Activated gamma-delta T cell treated with anti-CD3 and anti-CD28 coated beads, Interleukin-2, amount 50 U/mL, for 16 hours (primary cell): Measurements from ENCODE around the gene ASNSD1.
"Not testable (repeated sequence)": the region's sequence is repeated elsewhere in the genome, so short reads cannot be mapped to it uniquely, and the experiment has no call there.

Source experiments
- DNase-seq: peaks from one replicate; pipeline ENCODE4 v3.0.0-alpha.2; 2020; ENCODE audit warnings: low read depth

Gene ASNSD1

DNA sequence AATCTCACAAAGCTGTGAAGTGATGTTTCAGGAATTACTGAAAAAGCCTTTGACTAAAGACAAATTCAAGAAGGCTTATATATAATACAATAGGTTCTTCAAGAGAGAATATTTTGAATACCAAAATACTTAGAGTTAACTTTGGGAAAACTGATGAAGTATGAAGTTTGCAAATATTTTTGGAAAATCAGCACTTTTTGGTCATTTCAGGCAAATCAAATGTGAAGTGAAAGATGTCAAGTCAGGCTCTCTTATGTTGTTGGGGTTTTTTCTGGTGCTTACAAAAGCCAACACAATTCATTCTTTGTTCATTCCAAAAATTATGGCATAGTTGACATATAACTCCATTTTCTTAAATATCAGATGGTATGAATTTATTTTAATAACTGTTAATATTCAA lies 14.7 kb upstream of the ASNSD1 start:
- no peak for DNase-seq

DNA sequence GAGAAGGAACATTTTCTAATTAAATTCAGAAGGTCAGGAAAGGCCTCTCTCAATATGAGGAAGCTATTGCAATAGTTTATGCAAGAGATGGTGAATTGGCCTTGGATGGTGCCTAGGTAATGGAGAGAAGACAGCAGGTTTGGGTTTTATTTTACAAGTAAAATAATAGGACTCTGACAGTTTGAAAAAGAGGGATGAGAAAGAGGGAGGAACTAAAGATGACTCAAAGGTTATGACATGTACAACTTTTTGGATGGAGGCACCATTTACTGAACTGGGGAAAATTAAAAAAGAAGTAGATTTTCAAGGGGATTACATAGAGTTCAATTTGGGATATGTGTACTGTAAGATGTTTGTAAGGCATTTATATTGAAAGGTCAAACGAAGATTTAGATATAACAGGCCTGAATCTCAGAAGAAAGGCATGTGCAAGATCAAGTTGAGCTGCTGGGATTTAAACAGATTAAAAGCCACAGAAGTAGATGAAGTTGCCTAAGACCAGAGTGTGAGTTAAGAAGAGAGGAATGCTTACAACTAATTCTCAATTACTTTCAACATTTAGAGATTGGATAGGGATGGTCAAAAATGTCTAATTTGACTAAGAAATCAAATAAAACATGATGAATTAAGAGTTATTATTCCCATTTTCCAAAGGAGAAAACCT lies 12.3 kb upstream of the ASNSD1 start:
- DNase-seq = no peak

DNA sequence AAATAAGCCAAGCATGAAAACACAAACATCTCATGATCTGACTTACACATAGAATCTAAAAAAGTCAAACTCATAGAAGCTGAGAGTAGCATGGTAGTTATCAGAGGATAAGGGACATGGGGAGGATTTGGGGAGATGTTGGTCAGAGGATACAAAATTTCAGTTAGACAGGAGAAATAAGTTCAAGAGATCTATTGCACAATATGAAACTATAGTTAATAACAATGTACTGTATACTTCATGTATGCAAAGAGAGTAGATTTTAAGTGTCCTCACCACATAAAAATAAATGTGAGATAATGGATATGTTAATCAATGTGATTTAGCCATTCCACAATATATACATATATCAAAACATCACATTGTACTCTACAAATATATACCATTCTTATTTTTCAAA lies 10.0 kb upstream of the ASNSD1 start:
- DNase-seq = no peak

DNA sequence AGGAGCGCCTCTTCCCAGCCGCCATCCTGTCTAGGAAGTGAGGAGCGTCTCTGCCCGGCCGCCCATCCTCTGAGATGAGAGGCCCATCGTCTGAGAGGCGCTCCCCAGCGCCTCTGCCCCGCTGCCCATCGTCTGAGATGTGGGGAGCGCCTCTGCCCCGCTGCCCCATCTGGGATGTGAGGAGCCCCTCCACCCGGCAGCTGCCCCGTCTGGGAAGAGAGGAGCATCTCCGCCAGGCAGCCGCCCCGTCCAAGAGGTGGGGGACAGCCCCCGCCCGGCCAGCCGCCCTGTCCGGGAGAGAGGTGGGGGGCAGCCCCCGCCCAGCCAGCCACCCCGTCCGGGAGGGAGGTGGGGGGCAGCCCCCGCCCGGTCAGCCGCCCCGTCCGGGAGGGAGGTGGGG lies 7.8 kb upstream of the ASNSD1 start:
- not testable (repeated sequence) for DNase-seq

DNA sequence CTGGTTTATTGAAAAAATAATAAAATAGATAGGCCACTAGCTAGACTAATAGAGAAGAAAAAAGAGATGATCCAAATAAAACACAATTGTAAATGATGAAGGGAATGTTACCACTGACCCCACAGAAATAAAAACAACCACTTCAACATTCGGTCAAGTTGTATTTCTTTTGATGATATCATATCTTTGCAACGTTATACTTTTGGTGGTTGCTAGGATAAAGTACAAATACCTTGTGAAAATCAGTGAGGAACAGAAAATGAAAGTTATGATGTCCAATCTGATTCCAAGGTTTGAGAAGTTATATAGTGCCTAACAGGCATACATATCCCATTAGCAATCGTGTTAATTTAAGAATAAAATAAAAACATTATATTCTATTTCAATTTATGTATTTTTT lies 6.6 kb upstream of the ASNSD1 start:
- no peak for DNase-seq

DNA sequence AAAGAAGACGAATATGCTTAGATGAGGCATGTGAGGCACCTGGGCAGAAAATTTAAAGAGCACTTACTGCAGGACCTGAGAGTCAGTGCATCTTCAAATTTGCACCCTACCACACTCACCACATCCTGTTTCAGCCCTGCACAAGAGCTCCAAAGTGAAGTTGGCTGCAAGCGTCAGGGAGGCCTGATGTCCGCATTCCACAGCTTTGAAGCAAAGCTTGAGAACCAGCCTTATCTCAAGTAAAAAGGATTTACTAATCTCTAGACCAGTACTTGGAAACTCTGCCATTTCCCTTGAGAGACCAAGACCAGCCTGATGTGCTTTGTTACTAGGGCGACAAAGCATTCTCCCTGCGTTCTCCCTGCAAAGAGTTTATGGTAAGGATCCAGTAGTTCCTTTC lies 3.4 kb upstream of the ASNSD1 start:
- DNase-seq = no peak

DNA sequence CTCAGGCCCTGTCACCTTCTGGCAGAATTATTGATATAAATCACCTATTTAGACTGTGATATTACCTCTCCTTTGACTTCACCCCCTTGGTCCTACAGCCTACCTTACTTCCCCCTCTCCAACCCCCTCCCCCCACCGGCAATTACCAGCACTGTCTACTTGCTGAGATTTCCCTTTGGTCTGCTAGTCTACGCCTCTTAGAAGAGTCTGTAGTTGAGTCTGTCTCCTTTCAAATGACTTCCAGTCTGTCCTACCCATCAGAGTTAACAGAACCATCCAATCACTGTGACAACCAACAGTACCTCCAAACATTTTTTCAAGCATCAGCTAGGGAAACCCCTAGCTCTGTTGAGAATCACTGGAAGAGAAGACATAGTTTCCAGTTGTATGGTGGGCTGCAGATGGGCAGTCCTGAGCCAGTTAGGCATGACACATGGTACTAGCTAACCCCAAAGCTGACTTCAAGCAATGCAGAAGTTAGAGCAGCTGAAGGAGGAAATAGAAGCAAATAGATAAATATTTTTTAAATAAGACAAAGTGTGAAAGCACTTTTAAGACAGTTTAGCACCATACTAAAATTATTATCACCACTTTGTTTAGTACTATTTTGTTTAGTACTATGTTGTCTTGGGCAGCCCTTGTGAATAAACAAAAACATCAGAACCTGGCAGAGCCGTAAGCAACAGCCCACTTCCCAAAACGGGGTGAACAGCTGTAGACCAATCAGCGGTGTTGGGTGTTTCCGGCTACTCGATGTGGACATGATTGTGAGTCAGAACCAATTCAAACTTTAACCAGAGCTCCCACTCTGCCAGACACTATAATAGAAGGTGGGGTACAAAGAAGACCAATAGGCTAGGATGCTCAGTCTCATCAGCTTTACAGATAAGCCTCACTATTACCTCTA lies 2.7 kb upstream of the ASNSD1 start:
- no peak for DNase-seq

DNA sequence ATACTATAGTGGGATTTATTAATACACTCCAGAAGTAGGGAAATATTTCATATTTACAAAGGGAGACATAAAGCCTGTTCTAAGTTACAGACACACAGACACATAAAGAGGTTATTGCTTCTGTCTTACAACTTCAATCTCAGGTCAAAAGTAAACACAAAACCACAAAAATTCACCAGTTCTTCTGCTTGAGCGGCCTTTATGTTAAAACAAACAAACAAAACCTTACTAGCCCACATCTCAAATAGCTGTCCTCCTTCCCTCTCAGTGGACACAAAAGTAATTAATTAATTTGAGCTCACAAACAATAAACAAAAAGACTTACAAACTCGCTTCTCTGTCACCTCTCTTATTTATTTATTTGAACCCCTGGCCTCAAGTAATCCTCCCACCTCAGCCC lies 1.5 kb upstream of the ASNSD1 start:
- no peak for DNase-seq

DNA sequence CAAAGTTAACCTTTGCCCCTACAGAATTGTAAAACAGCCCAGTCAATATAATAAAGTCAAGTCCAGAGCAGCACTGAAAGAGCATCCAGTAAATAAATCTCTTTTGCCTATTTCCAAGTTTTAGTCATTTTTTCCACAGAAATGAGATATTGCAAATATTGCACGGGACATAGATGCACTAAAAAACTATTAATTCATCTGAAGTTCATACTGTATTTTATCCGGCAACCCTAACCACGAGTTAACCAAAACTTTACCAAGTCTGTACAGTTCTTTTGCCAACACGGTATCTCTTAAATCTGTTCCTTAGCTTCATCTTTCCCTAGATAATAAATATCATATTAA lies 484 bp upstream of the ASNSD1 start:
- no peak for DNase-seq

DNA sequence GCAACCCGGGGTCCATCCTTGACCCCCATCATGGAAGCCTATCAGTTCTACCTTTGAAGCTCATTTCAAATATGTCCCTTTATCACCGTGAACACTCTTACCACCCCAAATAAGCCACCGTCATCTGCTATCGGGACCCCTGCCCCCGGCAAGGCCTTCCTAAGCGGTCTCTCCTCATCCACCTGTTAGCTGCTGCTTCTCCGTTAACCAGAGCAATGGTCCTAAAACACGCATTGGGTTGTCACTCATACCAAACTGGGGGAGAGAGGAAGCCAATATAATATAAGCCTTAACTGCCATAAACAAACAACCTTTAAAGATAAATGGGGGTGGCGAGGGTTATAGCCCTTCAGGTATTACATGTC lies 680 bp downstream of the ASNSD1 start:
- no peak for DNase-seq

DNA sequence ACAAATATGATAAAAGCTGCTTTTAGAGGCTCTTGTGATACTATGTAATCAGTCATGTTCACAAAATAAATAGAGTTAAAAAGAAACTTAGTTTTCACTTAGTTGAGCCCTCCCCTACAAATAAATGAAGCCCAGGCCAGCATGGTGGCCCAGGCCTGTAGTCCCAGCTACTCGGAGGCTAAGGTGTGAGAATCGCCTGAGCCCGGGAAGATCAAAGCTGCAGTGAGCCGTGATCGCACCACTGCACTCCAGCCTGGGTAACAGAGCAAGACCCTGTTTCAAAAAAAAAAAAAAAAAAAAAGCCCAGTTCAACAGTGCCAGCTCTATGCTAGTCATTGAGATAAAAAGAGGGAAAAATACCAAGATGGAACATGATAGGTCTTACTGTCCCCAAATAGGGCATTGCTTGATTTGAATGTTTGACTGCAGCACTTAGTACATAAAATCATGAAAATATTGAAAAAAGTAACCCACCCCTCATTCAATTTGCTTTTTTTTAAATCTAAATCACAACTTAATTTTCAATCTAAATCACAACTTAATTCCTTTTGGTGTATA lies 1.5 kb downstream of the ASNSD1 start:
- no peak for DNase-seq

DNA sequence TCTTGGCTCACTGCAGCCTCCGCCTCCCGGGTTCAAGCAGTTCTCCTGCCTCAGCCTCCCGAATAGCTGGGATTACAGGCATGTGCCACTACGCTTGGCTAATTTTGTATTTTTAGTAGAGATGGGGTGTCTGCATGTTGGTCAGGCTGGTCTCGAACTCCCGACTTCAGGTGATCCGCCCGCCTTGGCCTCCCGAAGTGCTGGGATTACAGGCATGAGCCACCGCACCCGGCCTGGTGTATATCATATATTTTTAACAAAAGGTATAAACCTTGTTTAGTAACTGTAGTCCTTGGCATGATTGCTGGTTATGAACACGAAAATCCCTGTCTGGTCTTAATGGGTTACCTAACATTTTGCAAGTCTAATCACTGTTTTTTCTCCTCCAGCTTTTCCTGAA lies 2.1 kb downstream of the ASNSD1 start:
- not testable (repeated sequence) for DNase-seq

DNA sequence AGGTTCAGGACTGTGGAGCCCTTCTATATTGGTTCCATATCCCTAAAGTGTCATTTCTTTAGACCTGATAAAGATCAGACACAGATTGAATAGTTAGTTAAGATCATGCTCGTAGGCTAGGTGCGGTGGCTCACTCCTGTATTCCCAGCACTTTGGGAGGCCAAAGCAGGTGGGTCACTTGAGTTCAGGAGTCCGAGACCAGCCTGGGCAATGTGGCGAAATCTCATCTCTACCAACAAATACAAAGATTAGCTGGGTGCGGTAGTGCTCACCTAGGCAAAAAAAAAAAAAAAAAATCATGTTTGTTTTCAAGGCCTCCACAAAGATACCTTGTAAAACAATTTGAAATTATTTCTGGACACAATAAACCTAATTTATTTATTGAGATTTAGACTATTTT lies 8.7 kb downstream of the ASNSD1 start:
- DNase-seq = no peak

DNA sequence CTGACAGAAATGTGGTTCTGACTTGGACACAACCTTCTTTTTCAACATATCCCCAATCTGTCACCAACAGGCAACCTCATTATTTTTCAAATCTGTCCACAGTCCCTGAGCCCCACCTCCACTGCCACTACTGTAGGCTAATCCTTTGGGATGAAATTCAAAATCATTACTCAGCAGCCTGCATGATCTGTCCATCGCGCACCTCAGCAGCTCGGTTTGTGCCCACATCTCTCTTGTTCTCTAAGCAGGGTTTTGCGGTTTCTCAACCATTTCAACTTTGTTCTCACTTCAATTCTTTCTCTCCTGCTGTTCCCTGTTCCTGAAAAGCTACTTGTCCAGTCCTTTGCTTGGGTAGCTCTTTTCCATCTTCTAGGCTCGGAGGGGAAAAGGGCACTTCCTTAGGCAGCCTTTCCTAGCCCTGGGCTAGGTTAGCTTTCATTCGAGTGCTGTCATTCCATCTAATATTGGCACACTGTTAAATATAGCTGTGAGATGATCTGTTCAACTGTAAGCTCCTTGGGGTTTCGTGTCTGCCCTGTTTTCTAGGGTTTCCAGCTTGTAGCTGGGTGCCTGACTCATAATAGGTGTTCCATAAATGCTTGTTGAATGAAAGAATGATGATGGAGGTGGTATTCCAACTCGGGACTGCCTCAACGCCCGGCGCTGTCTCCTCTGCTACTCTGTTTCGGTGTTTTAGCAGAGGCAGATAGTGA lies 12.6 kb downstream of the ASNSD1 start:
- DNase-seq = no peak

DNA sequence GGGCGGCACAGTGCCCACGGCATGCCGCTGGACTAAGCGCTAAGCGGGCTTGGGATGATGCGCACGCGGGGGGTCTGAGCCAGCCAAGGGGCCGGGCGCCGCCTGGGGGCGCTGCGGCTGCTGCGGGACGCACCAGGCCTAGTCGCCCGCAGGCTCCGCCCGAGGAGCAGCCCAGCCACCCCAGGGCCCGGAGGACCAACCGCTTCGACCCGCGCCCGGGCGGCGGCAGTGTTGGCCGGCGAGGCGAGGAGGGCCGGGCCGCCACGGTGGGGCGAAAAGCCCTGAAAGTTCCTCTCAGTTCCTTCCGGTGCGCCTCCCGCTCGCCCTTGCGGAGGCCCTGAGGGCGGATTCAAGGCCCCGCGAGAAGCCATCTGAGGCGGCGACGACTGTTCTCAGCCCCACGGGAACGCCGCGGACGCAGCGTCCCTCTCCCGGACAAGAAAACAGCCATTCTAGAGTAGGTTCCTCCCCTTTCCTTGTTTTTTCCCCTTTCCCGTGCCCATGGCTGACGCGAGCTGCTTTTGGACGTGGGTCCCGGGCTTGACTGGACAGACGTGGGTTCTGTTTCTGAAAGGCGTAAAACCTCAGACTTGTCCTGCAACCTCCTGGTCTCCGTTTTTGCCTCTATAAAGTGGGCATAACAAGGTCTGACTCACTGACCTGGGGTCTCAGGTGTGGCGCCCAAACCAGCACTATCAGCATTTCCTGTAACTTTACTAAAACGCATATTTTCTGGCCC lies 13.3 kb downstream of the ASNSD1 start, which contains the start of gene ANKAR:
Gene ANKAR, plus strand, starts transcription at position 297 of the 739 bp plus-strand sequence. CDS start 1,821 bp downstream, outside the sequence.
- peak; percentile 68 for DNase-seq

DNA sequence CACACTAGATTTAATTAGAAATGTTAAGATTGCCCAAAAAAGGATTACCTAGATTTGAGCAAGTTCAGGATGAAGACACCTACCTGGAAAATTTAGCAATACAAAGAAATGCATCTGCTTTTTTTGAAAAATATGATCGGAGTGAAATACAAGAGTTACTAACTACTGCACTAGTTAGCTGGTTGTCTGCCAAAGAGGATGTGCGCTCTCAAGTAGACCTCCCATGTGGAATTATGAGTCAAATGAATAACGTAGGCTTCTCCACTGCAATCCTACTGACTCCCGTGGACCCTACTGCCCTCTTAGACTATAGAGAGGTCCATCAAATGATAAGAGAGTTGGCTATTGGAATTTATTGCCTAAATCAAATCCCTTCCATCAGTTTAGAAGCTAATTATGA lies 15.2 kb downstream of the ASNSD1 start:
- no peak for DNase-seq

DNA sequence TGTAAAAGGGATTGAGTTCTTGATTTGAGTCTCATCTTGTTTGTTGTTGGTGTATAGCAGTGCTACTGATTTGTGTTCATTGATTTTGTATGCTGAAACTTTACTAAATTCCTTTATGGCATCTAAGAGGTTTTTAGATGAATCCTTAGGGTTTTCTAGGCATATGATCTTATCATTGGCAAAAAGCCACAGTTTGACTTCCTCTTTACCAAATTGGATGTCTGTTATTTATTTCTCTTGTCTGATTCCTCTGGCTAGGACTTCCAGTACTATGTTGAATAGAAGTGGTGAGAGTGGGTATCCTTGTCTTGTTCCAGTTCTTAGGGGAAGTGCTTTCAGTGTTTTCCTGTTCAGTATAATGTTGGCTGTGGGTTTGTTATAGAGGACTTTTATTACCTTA lies 18.0 kb downstream of the ASNSD1 start:
- DNase-seq = no peak

DNA sequence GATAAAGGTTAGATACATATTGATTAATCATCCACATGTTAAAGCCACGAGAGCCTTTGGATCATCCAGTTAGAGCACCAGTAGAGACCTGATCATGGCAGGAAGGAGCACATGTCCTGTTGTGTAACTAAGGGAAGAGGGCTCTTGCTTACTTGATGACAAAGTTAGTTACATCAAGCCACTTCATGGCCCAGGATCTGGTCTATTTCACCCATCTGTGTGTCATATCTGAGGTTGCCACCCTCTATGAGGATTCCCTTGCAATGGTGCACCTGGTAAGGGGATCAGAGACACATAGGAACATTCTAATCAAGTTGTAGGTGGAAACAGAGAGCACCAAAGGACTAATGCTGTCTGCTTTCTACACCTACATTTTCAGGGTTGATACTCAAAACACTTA lies 19.9 kb downstream of the ASNSD1 start:
- DNase-seq = no peak

DNA sequence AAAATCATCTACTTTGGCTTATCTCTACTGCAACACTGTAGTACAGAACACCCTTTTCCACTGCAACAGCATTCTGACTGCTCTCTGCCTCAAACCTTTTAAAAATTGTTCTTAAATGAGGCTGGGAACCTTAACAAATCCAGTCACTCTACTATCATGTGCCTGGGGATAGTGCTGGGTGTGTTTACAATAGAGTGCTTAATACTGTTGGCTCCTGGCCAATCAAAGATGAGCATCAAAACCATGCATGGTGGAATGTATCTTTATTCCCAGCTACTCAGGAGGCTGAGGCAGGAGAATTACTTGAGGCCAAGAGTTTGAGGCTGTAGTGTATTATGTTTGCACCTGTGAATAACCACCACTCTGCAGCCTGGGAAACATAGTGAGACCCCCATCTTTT lies 20.6 kb downstream of the ASNSD1 start:
- DNase-seq = no peak

DNA sequence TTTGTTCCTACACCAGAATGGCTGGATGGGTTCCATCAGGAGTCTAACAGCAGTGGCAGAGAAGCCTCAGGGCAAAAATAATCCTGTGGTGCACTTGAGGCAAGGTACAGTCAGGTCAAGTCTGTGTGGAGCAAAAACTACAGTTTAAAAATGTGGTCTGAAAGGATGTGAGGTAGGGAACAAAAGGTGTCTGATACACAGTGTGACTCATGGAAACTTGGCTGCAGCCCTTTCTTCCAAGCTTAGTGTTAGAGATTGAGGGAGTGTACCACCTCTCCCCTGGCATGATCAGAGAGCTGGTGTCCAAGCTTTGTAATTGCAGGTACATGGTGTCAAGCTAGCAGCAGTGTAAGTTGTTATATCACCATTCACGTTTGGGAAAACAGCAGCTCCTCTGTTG lies 22.1 kb downstream of the ASNSD1 start:
- DNase-seq = no peak

DNA sequence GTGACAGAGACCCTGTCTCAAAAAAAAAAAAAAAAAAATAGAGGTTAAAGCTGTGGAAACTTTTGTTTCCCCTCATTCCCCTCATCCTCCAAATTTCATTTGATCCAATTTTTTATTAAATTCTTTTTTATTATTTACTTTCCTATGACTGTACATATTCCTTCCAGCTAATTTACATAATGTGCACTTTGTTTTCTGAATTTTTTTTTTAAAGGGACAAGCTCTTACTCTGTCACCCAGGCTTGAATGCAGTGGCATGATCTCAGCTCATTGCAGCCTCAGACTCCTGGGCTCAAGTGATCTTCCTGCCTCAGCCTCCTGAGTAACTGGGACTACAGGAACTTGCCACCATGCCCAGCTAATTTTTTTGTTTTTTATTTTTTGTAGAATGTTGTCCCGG lies 23.6 kb downstream of the ASNSD1 start:
- no peak for DNase-seq
